G401.6 (cell line): ENCODE results near the gene MYCT1.

ENCODE experiments used
- FAIRE-seq: peaks from 2 replicates; lab custom pipeline; 2012; peaks lifted over from hg19 to GRCh38; lab: Jason Lieb, UNC

MYCT1 gene

GRCh38 chr6:152723398-152723797 lies 25.7 kb downstream of the MYCT1 start:
- no peak for FAIRE-seq

DNA sequence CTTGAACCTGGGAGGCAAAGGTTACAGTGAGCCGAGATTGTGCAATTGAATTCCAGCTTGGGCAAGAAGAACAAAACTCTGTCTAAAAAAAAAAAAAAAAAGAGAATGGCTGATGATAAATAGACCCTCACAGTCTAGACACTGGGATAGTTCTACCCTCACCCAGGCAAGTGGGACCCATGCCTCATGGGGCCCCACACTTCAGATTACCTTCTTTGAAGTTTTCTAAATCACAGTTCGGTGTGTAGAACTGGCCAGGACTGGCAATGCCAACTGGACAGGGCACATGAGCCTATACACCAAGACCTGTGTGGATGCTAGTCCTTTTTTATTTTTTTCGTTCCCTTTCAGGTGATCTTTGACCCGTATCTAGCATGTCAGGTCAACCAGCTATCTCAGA lies 28.6 kb downstream of the MYCT1 start:
- no peak for FAIRE-seq

DNA sequence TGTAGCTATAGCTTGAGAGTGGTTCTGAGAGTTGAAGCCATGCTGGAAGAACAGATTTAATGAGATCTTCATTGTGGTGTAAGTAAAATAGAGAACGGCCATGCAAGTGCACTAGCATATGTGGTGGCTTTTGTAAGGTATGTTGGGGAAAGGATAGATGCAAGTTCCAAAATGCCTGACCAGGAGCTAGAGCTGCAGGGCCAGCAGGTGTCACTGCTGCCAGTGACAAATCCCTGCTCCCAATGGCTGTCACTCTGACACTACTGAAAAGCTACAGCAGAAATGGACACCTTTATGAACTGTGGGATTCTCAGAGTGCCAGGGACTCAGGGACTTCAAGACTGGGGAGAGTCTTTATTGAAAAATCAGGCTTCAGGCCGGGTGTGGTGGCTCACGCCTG lies 29.8 kb downstream of the MYCT1 start:
- FAIRE-seq, result no peak

GRCh38 chr6:152734630-152735029 lies 36.9 kb downstream of the MYCT1 start:
- no peak for FAIRE-seq

GRCh38 chr6:152736687-152737273 lies 39.1 kb downstream of the MYCT1 start:
- no peak for FAIRE-seq

- no peak for FAIRE-seq
Measured at GRCh38 chr6:152745509-152746171, 47.9 kb downstream of the MYCT1 start.

- FAIRE-seq, result no peak
Measured at GRCh38 chr6:152746172-152746553, 48.5 kb downstream of the MYCT1 start.

- FAIRE-seq, result peak; percentile 88
Measured at GRCh38 chr6:152748843-152749242, 51.1 kb downstream of the MYCT1 start.

- no peak for FAIRE-seq
Measured at GRCh38 chr6:152749336-152749735, 51.6 kb downstream of the MYCT1 start.

DNA sequence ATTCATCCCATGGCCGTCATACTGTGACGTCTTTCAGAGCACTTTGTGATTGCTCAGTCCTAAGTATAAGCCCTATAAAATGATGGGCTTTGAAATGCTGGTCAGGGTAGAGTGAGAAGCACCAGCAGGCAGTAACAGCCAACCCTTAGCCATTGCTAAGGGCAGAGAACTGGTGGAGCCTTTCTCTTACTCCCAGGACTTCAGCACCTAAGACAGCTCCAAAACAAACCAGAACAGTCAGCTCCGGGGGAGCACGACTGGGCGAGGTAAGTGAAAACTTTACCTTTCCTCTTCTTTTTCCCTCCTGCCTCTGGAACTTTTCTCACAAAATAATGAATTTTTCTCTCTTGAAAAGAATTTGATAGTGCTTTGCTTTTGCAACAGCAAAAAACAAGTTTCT lies 53.0 kb downstream of the MYCT1 start, which contains the start of gene VIP:
TSS of gene VIP (plus strand) at position 104 of the 400 bp plus-strand sequence. CDS start 1,381 bp downstream, outside the sequence.
- FAIRE-seq, result no peak

- FAIRE-seq, result no peak
Measured at GRCh38 chr6:152765331-152765730, 67.6 kb downstream of the MYCT1 start.

DNA sequence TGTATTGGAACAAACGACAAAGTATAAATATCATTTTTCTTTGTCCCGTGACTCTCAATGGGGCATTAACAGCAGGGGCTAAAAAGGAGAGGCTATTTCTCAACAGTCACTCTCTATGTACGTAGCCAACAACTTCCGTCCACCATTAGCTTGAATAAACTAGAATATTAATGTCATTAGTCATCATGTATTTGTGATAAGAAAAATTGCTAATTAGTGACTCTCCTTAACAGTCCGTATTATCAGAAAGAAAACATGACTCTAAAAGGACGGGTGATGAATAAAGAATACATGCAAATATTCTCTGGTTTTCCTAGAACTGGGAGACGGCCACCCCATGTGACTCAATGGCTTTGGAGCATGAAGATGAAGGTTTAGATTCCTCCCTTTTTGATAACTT lies 71.5 kb downstream of the MYCT1 start:
- FAIRE-seq, result no peak

- no peak for FAIRE-seq
Measured at GRCh38 chr6:152769993-152770392, 72.3 kb downstream of the MYCT1 start.

- FAIRE-seq, result no peak
Measured at GRCh38 chr6:152771061-152771687, 73.5 kb downstream of the MYCT1 start.
